Measurements from ENCODE around the gene TSC22D2. TPM values are rescaled to one million over a fixed set of nuclear protein-coding genes. Genes with fewer than 3 reads are reported as not detected.

Gene TSC22D2
- total RNA-seq, 4 donors from 2014 or later: 14.4 to 35.1 (median 21.2) TPM

GRCh38 chr3:150422907-150423306, 14.8 kb downstream of the TSC22D2 start:
- no peak overlapping the region for H3K4me3 ChIP-seq (replicated peaks in 1 of 3)
- H3K36me3 ChIP-seq: no peaks in the 10 kb centered on the region
- no peak overlapping the region for H3K27ac ChIP-seq
- TF ChIP-seq CTCF (IDR thresholded peaks at IDR 0.05) (no peak), POLR2A (IDR thresholded peaks at IDR 0.05) (no peak)
- peaks cover 40 to 43% of the 10 kb centered on the region in 2 donors for H3K4me1 ChIP-seq
- DNase-seq: no peak
- no peaks in the 10 kb centered on the region for H3K9me3 ChIP-seq
- 93 to 96% methylated on average over 4 of the region's 4 CpGs for WGBS, 2 donors
- no peaks in the 10 kb centered on the region for H3K27me3 ChIP-seq
- intact Hi-C loops (cut with DNase I): no loop called here

- H3K4me3 ChIP-seq (replicated peaks in 1 of 3): no peak overlapping the region
- WGBS, 2 donors: 79 to 82% methylated on average over 4 of the region's 4 CpGs
- intact Hi-C loops (cut with DNase I): no loop called here
- H3K4me1 ChIP-seq: peaks cover 35 to 36% of the 10 kb centered on the region in 2 donors
- no peaks in the 10 kb centered on the region for H3K9me3 ChIP-seq
- H3K27me3 ChIP-seq: no peaks in the 10 kb centered on the region
- no peak overlapping the region for H3K27ac ChIP-seq
- DNase-seq: no peak
- no peak for TF ChIP-seq POLR2A (IDR thresholded peaks at IDR 0.05)
- TF ChIP-seq CTCF (IDR thresholded peaks at IDR 0.05): no peak
- no peaks in the 10 kb centered on the region for H3K36me3 ChIP-seq
Observed at GRCh38 chr3:150423761-150424160, 15.7 kb downstream of the TSC22D2 start.

GRCh38 chr3:150426292-150426691, 18.2 kb downstream of the TSC22D2 start:
- TF ChIP-seq CTCF (IDR thresholded peaks at IDR 0.05) (no peak), POLR2A (IDR thresholded peaks at IDR 0.05) (no peak)
- Histone ChIP-seq H3K27me3 (no peaks in the 10 kb centered on the region), H3K27ac (no peak overlapping the region), H3K4me3 (replicated peaks in 1 of 3) (no peak overlapping the region), H3K9me3 (no peaks in the 10 kb centered on the region), H3K36me3 (no peaks in the 10 kb centered on the region), H3K4me1 (peaks cover 19 to 32% of the 10 kb centered on the region in 2 donors)
- intact Hi-C loops (cut with DNase I): loop anchor here (2.0 kb wide), 1 partner anchor 17 kb away; no protein-coding TSS in a partner anchor
- no peak for DNase-seq
- WGBS, 2 donors: 77 to 87% methylated on average over 3 of the region's 3 CpGs

- Histone ChIP-seq H3K4me1 (peaks cover 13 to 25% of the 10 kb centered on the region in 2 donors), H3K9me3 (no peaks in the 10 kb centered on the region), H3K36me3 (no peaks in the 10 kb centered on the region), H3K4me3 (replicated peaks in 1 of 3) (no peak overlapping the region), H3K27ac (no peak overlapping the region), H3K27me3 (no peaks in the 10 kb centered on the region)
- intact Hi-C loops (cut with DNase I): no loop called here
- TF ChIP-seq CTCF (IDR thresholded peaks at IDR 0.05) (no peak), POLR2A (IDR thresholded peaks at IDR 0.05) (no peak)
- DNase-seq: no peak
- WGBS, 2 donors: 76 to 82% methylated on average over 1 of the region's 1 CpG
Observed at GRCh38 chr3:150428562-150428961, 20.5 kb downstream of the TSC22D2 start.

- intact Hi-C loops (cut with DNase I): no loop called here
- Histone ChIP-seq H3K36me3 (no peaks in the 10 kb centered on the region), H3K4me3 (replicated peaks in 1 of 3) (no peak overlapping the region), H3K27me3 (no peaks in the 10 kb centered on the region), H3K27ac (no peak overlapping the region), H3K9me3 (no peaks in the 10 kb centered on the region), H3K4me1 (peaks cover 13 to 25% of the 10 kb centered on the region in 2 donors)
- 60 to 69% methylated on average over 2 of the region's 2 CpGs for WGBS, 2 donors
- DNase-seq: no peak
- TF ChIP-seq POLR2A (IDR thresholded peaks at IDR 0.05) (no peak), CTCF (IDR thresholded peaks at IDR 0.05) (no peak)
Observed at GRCh38 chr3:150429767-150430671, 21.9 kb downstream of the TSC22D2 start.

Measured in thyroid gland (tissue), 4 donors.